RWPE2 (cell line): ENCODE measurements around the gene MRE11.
"Not testable (repeated sequence)": the region's sequence is repeated elsewhere in the genome, so short reads cannot be mapped to it uniquely, and the experiment has no call there.

ENCODE experiments used
- ATAC-seq: fragments of 200-7000 bp; cut with Tn5 transposase; 3 replicates; pipeline ENCODE4 v1.9.1; 2021; ENCODE audit warnings: low read depth
- DNase-seq: peaks from one replicate; pipeline ENCODE4 v3.0.0-alpha.2; 2020; ENCODE audit warnings: low spot score
- H3K27ac ChIP-seq: fragments of 450-650 bp; 2 replicates; pipeline ENCODE4 v1.5.1; 2017; ENCODE audit warnings: mild to moderate bottlenecking; ENCODE audit not compliant: poor library complexity, severe bottlenecking
- H3K27me3 ChIP-seq: fragments of 250-450 bp; sonication (Bioruptor Pico); 2 replicates; pipeline ENCODE4 v1.5.1; 2021; ENCODE audit warnings: mild to moderate bottlenecking, moderate library complexity; ENCODE audit not compliant: insufficient read depth, poor library complexity, severe bottlenecking
- H3K36me3 ChIP-seq: fragments of 250-450 bp; sonication (Bioruptor Pico); 2 replicates; pipeline ENCODE4 v1.5.1; 2020; ENCODE audit warnings: low read depth, mild to moderate bottlenecking, moderate library complexity
- H3K4me1 ChIP-seq: fragments of 250-450 bp; sonication (Bioruptor Pico); 2 replicates; pipeline ENCODE4 v1.5.1; 2021; ENCODE audit warnings: mild to moderate bottlenecking, moderate library complexity; ENCODE audit not compliant: insufficient read depth, poor library complexity, severe bottlenecking
- H3K4me3 ChIP-seq: fragments of 250-450 bp; sonication (Bioruptor Pico); 2 replicates; pipeline ENCODE4 v1.5.1; 2021; ENCODE audit warnings: mild to moderate bottlenecking, moderate library complexity; ENCODE audit not compliant: severe bottlenecking
- H3K9me3 ChIP-seq: fragments of 250-450 bp; sonication (Bioruptor Pico); 2 replicates; pipeline ENCODE4 v1.5.1; 2021; ENCODE audit warnings: mild to moderate bottlenecking, moderate library complexity; ENCODE audit not compliant: severe bottlenecking
- CTCF ChIP-seq: fragments of 450-650 bp; IDR thresholded peaks from one replicate; pipeline ENCODE4 v1.5.1; 2017; ENCODE audit warnings: mild to moderate bottlenecking, moderate library complexity; ENCODE audit not compliant: poor library complexity, severe bottlenecking

Gene MRE11

GRCh38 chr11:94379613-94380012 is 114.0 kb downstream of the MRE11 start:
- Histone ChIP-seq H3K27ac (no peak overlapping the region), H3K27me3 (no peaks in the 10 kb centered on the region), H3K4me1 (no peaks in the 10 kb centered on the region), H3K36me3 (no peaks in the 10 kb centered on the region), H3K4me3 (no peak overlapping the region), H3K9me3 (no peaks in the 10 kb centered on the region)
- ATAC-seq (no peak), DNase-seq (no peak)
- TF ChIP-seq CTCF = no peak

- Histone ChIP-seq H3K4me1 (no peaks in the 10 kb centered on the region), H3K27me3 (no peaks in the 10 kb centered on the region), H3K36me3 (no peaks in the 10 kb centered on the region), H3K27ac (no peak overlapping the region), H3K4me3 (no peak overlapping the region), H3K9me3 (no peaks in the 10 kb centered on the region)
- TF ChIP-seq CTCF = no peak
- ATAC-seq (no peak), DNase-seq (no peak)
Observed at GRCh38 chr11:94376841-94377240, 116.8 kb downstream of the MRE11 start.

GRCh38 chr11:94370576-94370975 is 123.1 kb downstream of the MRE11 start:
- H3K27me3 ChIP-seq = not testable (repeated sequence)

More at GRCh38 chr11:94370576-94370975, 123.1 kb downstream of the MRE11 start:
- DNase-seq, ATAC-seq, H3K4me1 ChIP-seq, H3K36me3 ChIP-seq, H3K4me3 ChIP-seq, H3K9me3 ChIP-seq, H3K27ac ChIP-seq: not testable (repeated sequence)
